MV-4-11 (cell line): ENCODE measurements around the gene GPR26.

Source experiments
- DNase-seq: peaks from one replicate; lab custom pipeline; 2025; lab: John Stamatoyannopoulos, UW

Gene GPR26

GRCh38 chr10:123666318-123667236 lies at the start of gene GPR26:
Gene GPR26, plus strand, starts transcription at chr10:123666355. Its CDS starts 53 bp downstream, at chr10:123666408.
- DNase-seq: no peak

GRCh38 chr10:123618224-123618623 lies 47.9 kb upstream of the GPR26 start:
- no peak for DNase-seq

- no peak for DNase-seq
These were observed 46.9 kb upstream of the GPR26 start for GRCh38 chr10:123619067-123619855.

- no peak for DNase-seq
These were observed 45.5 kb upstream of the GPR26 start for GRCh38 chr10:123620621-123621020.

DNA sequence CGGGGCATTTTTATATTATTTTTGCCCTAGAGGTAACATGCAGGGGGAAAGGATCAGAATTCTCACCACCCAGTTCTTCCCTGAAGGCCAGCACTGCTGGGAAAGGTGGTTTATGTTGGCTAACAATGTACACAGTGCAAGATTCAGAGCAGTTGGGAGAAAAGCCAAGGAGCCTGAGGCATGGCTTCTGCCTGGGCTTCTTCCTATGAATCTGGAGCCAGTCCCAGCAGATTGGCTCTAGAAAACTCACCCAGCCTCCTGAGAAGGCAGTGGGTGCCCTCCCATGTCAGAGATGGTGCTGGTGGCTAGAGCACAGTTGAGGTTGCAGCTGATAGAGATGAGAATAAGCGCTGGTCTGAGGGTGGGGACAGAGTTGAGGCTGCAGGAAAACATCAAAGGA lies 44.7 kb upstream of the GPR26 start:
- no peak for DNase-seq

DNA sequence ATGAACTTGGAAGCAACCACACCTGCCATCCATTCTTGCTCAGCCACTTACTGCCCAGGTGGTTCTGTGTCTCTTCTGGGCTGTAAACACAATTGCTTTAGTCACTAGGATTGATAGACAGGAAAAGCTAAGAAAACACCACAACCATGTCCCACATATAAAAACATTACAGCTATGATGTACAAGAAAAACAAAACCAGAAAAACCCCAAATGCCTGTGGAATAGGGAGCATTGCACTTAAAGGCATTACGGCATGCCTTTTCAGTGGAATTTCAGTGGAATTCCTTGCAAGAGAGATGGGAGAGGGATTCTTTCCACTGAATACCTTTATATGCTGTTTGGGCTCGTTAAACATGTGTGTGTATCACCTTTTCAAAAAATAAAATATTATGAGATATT lies 44.2 kb upstream of the GPR26 start:
- DNase-seq: no peak

DNA sequence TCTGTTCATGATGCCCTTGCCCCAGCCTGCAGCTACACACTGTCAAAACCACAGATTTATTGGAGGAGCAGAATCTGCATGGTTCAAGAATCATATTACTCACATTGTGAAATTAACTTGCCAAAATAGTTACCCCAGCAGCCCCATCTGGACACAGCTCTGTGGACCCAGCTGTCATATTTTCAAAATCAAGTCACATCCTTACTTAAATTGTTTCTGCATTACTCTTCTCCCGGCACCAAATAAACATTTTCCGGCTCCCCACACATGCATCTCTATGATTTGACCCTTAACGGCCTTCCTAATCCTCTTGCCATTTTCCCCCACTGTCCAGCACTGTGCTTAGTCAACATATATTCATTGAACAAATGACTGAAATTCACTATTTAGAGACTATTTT lies 43.8 kb upstream of the GPR26 start:
- DNase-seq: no peak

GRCh38 chr10:123624086-123624485 lies 42.1 kb upstream of the GPR26 start:
- no peak for DNase-seq

DNA sequence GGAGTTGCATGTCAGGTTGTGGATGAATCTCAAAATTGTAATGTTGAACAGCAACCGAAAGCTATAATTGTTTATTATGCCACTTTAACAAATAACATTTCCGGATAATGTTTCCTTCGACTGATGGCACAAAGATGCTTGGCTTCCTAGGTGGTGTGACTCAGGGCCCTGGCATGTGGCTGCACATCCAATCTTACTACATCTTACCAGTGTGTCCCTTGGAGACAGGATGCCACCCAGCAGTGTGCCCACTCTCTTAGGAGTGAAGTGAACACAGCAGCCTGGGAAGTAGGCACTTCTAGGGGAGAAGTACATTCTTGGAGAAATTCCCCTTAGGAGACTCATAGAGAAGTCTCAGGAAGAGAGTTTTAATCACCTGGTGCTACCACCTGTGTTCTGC lies 33.0 kb upstream of the GPR26 start:
- no peak for DNase-seq

GRCh38 chr10:123633636-123634035 lies 32.5 kb upstream of the GPR26 start:
- DNase-seq: no peak

DNA sequence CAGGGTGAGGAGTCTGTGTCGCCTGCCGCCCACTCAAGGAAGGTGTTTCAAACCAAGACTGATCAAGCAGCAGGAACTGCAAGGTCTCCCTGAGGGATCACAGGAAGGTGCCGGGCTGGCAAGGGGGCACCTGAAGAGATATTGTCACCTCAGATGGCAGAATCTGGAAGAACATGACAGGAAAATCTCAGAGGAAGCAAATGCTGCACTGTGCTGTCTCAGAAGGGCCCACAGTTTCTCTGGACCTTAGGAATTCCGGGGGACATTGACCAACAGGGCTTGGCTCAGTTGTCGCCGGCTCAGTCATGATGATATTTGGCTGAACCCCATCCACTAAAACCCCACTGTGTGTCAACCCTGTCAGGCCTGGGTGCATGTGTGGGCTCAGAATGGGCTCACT lies 31.9 kb upstream of the GPR26 start:
- no peak for DNase-seq

DNA sequence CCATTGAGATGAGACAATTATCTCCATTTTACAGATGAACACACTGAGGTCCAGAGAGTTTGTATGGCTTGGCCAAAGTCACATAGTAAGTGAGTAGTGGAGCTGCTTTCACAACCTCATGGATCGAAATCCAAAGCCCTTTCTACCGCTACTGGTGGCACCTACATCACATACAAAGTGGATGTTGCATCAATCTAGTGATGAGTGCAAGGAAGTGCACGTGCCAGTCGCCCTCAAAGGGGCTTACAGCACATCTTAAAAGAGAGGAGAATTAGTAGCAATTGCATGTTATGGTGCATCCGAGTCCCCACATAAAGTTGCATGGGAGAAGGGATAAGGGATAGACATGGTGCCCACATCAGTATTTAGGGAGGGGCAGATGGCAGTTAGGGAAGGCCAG lies 31.0 kb upstream of the GPR26 start:
- no peak for DNase-seq

GRCh38 chr10:123635745-123636144 lies 30.4 kb upstream of the GPR26 start:
- DNase-seq: no peak

DNA sequence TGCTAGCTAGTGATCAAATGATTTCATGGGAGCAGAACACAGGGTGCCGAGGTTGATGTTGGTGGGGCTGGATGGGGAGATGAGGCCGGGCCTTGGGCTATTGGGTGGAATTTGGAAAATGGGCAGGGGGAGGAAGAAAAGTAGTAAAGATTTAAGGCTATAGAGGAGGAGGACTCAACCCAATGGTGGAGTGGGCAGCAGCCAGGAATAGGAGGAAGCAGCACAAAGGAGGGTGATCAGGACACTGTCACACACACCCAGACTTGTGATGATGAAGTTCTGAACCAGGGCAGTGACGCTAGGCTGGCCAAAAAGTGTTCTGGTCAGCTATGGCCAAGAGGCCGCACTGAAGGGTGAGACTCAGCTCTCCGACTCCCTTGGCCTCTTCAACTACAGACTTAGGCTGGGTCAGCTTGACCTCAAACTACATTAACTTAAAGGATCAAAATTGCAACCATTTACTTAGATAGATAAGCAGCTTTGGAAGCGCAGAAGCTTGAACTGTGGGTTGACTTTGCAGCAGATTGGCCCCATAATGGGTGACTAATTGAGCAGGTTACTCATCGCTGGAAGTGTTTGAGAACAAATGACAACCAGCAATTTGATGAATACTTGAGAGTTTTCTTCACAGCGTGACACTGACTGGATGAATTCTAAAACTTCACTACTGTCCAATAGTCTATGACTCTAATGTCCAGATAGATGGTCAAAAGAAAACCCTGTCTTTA lies 29.4 kb upstream of the GPR26 start:
- DNase-seq: no peak

GRCh38 chr10:123637326-123637880 lies 28.8 kb upstream of the GPR26 start:
- peak; percentile 46 for DNase-seq

DNA sequence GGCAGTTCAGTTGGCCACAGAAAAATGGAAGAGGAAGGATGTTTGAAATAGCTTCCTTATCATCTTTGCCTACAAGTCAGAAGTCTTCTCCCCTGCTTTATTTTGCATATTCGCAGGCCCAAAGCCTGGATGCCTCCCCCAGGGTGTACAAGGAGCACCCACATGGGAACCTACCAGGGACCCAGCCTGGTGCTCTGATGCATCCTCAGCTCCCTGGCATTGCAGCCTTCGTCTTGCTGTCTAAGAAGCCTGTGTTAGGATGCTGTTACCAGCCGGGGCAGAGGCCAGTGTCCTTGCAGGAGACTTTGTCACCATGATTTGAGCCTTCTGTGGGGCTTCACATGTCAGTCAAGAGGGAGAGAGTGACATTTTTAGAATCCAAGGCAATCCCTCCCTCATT lies 27.0 kb upstream of the GPR26 start:
- no peak for DNase-seq

DNA sequence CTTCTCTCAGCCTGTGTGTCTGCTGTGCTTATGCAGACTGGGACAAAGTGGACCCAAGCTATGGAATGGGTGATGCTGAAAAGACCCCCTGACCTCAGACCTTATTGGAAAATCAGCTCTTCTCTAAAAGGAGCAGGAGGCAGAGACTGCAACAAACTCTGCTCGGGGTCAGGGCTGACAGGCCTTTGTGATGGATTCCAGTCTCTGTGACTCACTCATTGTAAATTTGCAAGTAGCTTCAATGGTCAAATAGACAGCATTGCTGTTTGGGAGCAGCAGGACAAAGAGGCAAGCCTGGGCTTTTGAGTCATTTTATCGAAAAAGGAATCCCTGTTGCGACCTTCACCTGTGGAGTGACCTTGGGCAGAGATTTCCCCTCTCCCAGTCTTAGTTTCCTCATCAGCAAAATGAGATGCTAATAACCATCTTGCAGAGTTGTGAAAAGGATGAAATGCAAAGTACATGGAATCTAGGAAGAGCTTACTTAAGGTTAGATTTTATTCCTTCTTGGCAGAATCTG lies 26.1 kb upstream of the GPR26 start:
- no peak for DNase-seq

DNA sequence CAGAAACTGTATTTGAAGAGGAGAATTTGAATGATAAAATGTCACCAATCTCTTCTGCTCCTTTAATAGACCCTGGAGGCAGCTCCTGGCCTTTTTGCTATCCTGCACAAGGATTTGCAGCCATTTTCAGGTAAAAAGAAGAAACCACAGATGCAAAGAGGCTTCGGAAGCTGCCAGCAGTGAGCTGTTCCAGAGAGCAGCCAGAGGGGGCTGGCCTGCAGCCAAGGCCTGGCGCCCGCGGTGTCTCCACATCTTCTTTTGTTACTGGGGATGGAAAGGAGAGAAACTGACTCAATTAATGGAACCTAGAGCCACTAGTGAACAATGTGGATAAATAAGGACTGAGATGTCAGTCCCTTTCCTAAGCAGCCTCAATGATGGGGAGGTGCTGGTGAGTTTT lies 23.9 kb upstream of the GPR26 start:
- DNase-seq: no peak

GRCh38 chr10:123642697-123643096 lies 23.5 kb upstream of the GPR26 start:
- DNase-seq: no peak

DNA sequence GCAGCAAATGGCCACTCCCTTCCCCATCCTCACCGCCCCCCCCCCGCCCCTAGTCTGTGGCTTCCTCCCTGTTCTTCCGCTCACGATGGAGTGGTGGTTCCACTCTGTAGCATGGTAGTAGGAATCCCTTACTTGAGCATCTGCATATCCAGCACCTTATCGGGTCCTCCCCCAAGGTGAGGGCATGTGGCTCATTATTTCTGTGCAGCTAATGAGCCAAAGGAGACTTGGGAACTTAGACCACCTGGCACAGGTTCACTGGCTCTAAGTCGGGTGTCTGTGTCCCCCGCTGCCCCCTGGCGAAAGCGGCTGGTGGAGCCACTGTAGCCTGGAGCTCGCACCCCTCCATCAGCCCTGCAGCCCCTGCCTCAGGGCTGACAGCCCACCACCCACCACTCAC lies 22.8 kb upstream of the GPR26 start:
- DNase-seq: no peak

- DNase-seq: no peak
These were observed 21.1 kb upstream of the GPR26 start for GRCh38 chr10:123645016-123645415.

GRCh38 chr10:123645615-123646014 lies 20.5 kb upstream of the GPR26 start:
- no peak for DNase-seq
